Body of pancreas (tissue), 4 donors: ENCODE data around the gene NEGR1. TPM values are rescaled to one million over a fixed set of nuclear protein-coding genes. Genes with fewer than 3 reads are reported as not detected.
A peak's percentile ranks its signal among the peaks of the same experiment; 100 is the strongest.

Experiments
- ATAC-seq: fragments of 150-250 bp; one replicate; pipeline ENCODE4 v1.9.1; 2016
- DNase-seq, 4 donors: peaks; one replicate each; pipeline ENCODE4 v3.0.0-alpha.2; 2019
- H3K27ac ChIP-seq, 4 donors: fragments of 200-600 bp; sonication (generic); 1 replicate in 3 of 4; 2 replicates in 1 of 4; pipeline versions ENCODE4 v1.5.1 to v1.6.1; 2016 to 2019; ENCODE audit warnings: mild to moderate bottlenecking in 1 of 4, mixed read lengths in 1 of 4, moderate library complexity in 1 of 4
- H3K27me3 ChIP-seq, 2 donors: fragments of 200-600 bp; sonication (generic); one replicate each; pipeline ENCODE4 v1.6.0; 2016; ENCODE audit warnings: mild to moderate bottlenecking in 1 of 2
- H3K36me3 ChIP-seq, 2 donors: fragments of 200-600 bp; sonication (generic); replicated peaks in 1 of 2; 2 replicates each; pipeline ENCODE4 v1.5.1; 2016; ENCODE audit warnings: low read depth in 2 of 2; ENCODE audit not compliant: insufficient read depth in 1 of 2
- H3K4me1 ChIP-seq: fragments of 200-600 bp; sonication (generic); one replicate; pipeline ENCODE4 v1.6.0; 2016
- H3K4me3 ChIP-seq, 2 donors: fragments of 200-600 bp; sonication (generic); 1 replicate in 1 of 2; 2 replicates in 1 of 2; pipeline ENCODE4 v1.5.1; 2016 to 2019
- H3K9me3 ChIP-seq, 3 donors: fragments of 200-600 bp; sonication (generic); 1 replicate in 2 of 3; 2 replicates in 1 of 3; pipeline ENCODE4 v1.5.1; 2016
- POLR2A ChIP-seq, 3 donors: fragments of 450-650 bp; IDR thresholded peaks; one replicate each; pipeline ENCODE4 v1.6.1; 2016; ENCODE audit warnings: antibody characterized with exemption in 3 of 3, mild to moderate bottlenecking in 2 of 3
- WGBS, 2 donors: methylation state at CpG; one replicate each; pipeline ENCODE4 v1.1.5; 2017; 5-methylcytosine and 5-hydroxymethylcytosine counted together
- intact Hi-C: fragments of 100-400 bp; cut with DNase I; formaldehyde crosslinking; loops from one replicate; pipeline ENCODE4 v1.15.1; 2023
- total RNA-seq, 2 donors: library from RNA; depleted of rRNA; stranded (reverse); fragments of >200 nt; gene quantifications; one replicate each; pipeline ENCODE4 v1.1.0, GENCODE V29; 2016
- TF ChIP-seq, protein P1 (sequence below), 7 experiments: fragments of 450-650 bp in 4 of 7; fragments of 200-600 bp in 3 of 7; sonication (generic) in 3 of 7; IDR thresholded peaks; one replicate each; pipeline ENCODE4 v1.5.1; 2016 to 2019; ENCODE audit warnings: antibody characterized with exemption in 7 of 7

Gene NEGR1
- total RNA-seq, 2 donors from 2014 or later, result 6.3 to 9.6 TPM

DNA sequence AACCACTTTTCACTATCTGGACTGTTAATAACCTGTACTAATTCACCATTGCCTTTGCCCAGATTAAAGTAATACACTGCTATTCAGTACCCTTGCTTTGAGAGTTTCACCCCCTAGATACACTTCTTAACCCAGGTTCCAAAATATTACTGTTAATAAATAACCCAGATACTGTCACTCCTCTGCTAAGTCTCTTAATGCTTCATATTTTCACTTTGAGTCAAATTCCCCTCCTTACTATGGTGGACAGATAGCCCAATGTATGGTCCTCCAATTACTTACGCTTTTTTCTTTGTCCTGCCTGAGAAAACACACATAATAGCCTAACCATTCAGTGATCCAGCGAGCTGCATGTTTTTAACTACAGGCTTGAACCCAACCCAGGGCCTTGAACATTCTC lies 152.5 kb downstream of the NEGR1 start:
- 59 to 63% methylated on average over 2 of the region's 2 CpGs for WGBS, 2 donors
- Histone ChIP-seq H3K4me1 (no peaks in the 10 kb centered on the region), H3K9me3 (no peaks in the 10 kb centered on the region), H3K4me3 (no peak overlapping the region), H3K27ac (no peak overlapping the region), H3K27me3 (no peaks in the 10 kb centered on the region), H3K36me3 (no peaks in the 10 kb centered on the region)
- intact Hi-C loops, result no loop called here
- no peak for TF ChIP-seq POLR2A (IDR thresholded peaks at IDR 0.05)
- TF ChIP-seq, protein P1, sequence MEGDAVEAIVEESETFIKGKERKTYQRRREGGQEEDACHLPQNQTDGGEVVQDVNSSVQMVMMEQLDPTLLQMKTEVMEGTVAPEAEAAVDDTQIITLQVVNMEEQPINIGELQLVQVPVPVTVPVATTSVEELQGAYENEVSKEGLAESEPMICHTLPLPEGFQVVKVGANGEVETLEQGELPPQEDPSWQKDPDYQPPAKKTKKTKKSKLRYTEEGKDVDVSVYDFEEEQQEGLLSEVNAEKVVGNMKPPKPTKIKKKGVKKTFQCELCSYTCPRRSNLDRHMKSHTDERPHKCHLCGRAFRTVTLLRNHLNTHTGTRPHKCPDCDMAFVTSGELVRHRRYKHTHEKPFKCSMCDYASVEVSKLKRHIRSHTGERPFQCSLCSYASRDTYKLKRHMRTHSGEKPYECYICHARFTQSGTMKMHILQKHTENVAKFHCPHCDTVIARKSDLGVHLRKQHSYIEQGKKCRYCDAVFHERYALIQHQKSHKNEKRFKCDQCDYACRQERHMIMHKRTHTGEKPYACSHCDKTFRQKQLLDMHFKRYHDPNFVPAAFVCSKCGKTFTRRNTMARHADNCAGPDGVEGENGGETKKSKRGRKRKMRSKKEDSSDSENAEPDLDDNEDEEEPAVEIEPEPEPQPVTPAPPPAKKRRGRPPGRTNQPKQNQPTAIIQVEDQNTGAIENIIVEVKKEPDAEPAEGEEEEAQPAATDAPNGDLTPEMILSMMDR (IDR thresholded peaks at IDR 0.05), result no peak
- DNase-seq, result no peak
- ATAC-seq, result no peak

DNA sequence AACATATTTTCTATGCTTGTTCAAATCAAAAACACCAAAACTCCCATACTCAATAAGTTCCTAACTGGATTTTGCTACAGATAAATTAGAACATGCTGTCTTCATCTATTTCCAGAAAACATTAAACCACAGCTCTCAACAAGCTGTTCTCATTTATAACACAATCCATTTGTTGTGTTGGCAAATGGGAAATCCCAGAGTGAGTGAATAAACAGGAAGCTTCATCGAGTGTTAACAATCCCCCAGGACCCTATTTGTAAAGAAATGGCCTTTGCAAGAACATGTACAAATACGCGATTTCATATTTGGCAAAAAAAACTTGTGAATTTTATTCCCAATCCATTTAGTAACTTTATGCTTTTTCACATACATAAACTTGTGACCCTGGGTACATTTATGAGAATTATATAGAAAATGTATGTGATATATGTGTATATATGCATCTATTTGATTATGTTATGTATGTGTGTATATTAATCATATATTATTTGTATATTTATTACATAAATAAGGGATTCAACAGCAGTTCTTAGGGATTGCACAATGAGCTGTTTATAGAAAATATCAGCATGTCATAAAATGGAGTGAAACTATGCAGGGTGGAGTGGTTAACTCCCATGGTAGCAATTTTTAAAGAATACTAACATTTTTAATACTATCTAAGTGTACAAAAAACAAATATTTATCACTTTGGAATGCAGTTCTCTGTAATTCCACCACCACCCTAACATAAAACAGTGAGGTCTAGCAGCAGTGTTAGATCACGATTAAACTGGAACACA lies 160.0 kb downstream of the NEGR1 start:
- H3K4me3 ChIP-seq, result no peak overlapping the region
- ATAC-seq, result peak; percentile 24

DNA sequence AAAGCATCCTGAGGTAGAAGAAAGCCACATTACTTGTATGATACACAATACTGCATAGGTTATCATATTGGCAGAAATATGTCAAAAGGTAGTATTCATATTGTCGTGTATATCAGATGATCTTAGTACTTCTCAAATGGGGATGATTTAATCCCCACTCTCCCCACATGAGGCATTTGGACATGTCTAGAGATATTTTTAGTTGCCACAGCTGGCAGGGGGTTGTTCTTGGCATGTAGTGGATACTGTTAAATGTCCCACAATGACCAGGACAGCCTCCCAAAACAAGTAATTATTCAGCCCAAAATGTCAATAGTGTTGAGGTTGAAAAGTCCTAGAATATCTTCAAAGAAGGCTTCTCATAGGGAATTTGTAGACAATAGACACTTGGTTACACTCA lies 162.8 kb downstream of the NEGR1 start:
- no peak for TF ChIP-seq POLR2A (IDR thresholded peaks at IDR 0.05)
- TF ChIP-seq, protein P1 (IDR thresholded peaks at IDR 0.05), result no peak
- Histone ChIP-seq H3K36me3 (no peaks in the 10 kb centered on the region), H3K27ac (no peak overlapping the region), H3K27me3 (no peaks in the 10 kb centered on the region), H3K4me3 (no peak overlapping the region), H3K4me1 (no peaks in the 10 kb centered on the region), H3K9me3 (no peaks in the 10 kb centered on the region)
- ATAC-seq (no peak), DNase-seq (no peak)
- WGBS, 2 donors, result 59 to 71% methylated on average over 1 of the region's 1 CpG
- intact Hi-C loops, result no loop called here

More for the DNA sequence above, 160.0 kb downstream of the NEGR1 start:
- Histone ChIP-seq H3K27me3 (no peaks in the 10 kb centered on the region), H3K36me3 (no peaks in the 10 kb centered on the region), H3K27ac (no peak overlapping the region), H3K4me1 (no peaks in the 10 kb centered on the region), H3K9me3 (no peaks in the 10 kb centered on the region)
- intact Hi-C loops, result no loop called here
- 67 to 70% methylated on average over 4 of the region's 4 CpGs for WGBS, 2 donors
- DNase-seq, result no peak
- TF ChIP-seq, protein P1 (IDR thresholded peaks at IDR 0.05), result no peak
- TF ChIP-seq POLR2A (IDR thresholded peaks at IDR 0.05), result no peak

DNA sequence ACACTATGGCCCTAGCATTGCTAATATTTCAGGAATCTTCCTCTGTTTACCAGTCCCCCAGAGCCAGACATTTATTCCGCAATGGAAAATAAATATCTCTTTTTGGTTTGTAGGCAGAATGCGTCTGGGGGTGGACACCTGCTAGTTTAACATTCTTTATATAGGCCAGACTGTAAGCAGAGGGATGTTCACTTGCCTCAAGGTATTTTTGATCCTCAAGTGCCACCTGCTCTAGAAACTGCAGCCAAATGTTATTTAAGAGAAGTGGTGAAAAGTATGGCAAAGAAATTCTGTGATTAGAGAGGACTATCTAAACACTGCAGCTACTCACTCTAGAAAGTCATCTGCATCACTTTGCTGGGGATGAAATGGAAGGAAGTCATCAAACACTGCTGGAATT lies 164.7 kb downstream of the NEGR1 start:
- H3K4me1 ChIP-seq, result no peaks in the 10 kb centered on the region
- no peaks in the 10 kb centered on the region for H3K36me3 ChIP-seq
- H3K9me3 ChIP-seq, result no peaks in the 10 kb centered on the region
- ATAC-seq, result no peak
- no peaks in the 10 kb centered on the region for H3K27me3 ChIP-seq
- intact Hi-C loops, result no loop called here
- no peak overlapping the region for H3K27ac ChIP-seq
- TF ChIP-seq, protein P1 (IDR thresholded peaks at IDR 0.05), result no peak
- TF ChIP-seq POLR2A (IDR thresholded peaks at IDR 0.05), result no peak
- DNase-seq, result no peak
- H3K4me3 ChIP-seq, result no peak overlapping the region
- 64 to 80% methylated on average over 2 of the region's 2 CpGs for WGBS, 2 donors

DNA sequence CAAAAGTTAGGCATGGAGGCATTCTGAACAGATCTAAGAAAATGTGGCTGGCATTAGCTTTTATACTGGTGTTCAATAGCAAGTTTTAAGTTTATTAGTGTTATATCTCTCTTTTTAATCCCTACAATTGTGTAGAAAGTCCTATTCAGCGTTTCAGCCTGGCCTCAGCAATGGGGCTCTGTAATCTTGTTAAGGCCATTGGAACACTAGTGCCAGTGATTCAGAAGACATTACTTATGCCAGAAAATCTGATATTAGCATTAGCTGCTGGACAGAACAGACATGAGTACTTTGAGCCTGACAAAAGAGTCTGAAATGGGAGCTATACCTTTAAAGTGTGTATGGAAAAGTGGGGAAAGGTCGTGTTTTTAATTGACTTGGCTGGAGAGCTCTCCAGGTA lies 167.0 kb downstream of the NEGR1 start:
- no peak for DNase-seq
- H3K4me1 ChIP-seq, result no peaks in the 10 kb centered on the region
- TF ChIP-seq, protein P1 (IDR thresholded peaks at IDR 0.05), result no peak
- TF ChIP-seq POLR2A (IDR thresholded peaks at IDR 0.05), result no peak
- no peaks in the 10 kb centered on the region for H3K9me3 ChIP-seq
- ATAC-seq, result no peak
- WGBS, 2 donors, result 43 to 52% methylated on average over 2 of the region's 2 CpGs
- no peak overlapping the region for H3K4me3 ChIP-seq
- no peak overlapping the region for H3K27ac ChIP-seq
- no peaks in the 10 kb centered on the region for H3K27me3 ChIP-seq
- H3K36me3 ChIP-seq, result no peaks in the 10 kb centered on the region
- intact Hi-C loops, result no loop called here
